Measurements from ENCODE around the gene OR10H1.

OR10H1 gene

DNA sequence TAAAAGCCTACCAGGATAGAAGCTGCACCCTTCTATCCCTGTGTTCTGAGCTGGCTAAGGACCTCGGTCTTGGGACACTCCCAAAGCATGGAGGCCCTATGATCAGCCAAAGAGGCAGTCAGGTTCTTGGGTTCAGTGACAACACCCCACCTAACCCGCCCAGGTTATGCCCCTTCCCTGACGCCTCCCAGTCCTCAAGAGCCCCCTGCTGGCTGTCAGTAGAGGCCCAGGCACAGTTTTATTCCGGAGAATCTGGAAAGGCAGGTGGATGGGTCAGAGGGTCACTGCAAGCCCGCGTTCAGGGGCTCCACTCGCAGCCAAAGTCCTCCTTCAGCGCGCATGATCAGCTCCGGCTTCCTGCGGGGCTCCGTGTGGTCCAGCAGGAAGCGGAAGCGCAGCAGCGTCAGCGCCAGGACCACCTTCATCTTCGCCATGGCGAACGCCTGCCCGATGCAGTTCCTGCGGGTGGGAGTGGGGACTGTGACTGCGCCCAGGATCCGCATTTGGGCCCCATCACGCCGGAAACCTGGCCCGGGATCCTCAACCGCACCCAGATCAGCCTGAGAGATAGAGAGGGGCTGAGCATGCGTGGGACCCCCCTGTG lies 55.4 kb downstream of the OR10H1 start:
- DNase-seq = no peak

DNA sequence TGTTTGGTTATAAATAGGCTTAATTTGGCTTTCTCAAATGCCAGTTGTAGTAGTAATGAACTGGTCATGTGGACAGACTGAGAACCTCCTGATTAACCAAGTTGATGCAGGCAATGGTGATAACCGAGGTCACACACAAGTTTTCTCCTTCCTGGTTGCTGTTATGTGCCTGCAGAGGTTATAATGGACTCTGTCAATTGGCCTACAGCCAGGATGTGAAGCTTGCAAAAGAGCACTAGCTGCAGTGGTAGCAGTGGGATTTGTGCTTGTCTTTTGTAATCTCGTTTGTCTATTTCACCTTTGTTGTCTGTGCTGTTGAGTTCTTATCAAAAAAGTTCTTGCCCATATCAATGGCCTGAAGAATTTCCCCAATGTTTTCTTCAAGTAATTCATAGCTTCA lies 57.1 kb downstream of the OR10H1 start:
- no peak for DNase-seq
